GM12878 (cell line): ENCODE results near the gene CPEB3. TPM values are rescaled to one million over a fixed set of nuclear protein-coding genes. Genes with fewer than 3 reads are reported as not detected.

ENCODE experiments used
- CBX3 ChIP-seq: fragments of 200-600 bp; sonication (generic); IDR thresholded peaks from 2 replicates; pipeline ENCODE4 v1.6.1; 2016; ENCODE audit warnings: low read depth, borderline replicate concordance
- CREB1 ChIP-seq: IDR thresholded peaks from 2 replicates; pipeline ENCODE4 v1.6.1; 2012; ENCODE audit warnings: low read depth, mild to moderate bottlenecking, inconsistent platforms
- CREM ChIP-seq: IDR thresholded peaks from 2 replicates; pipeline ENCODE4 v1.6.1; 2014; ENCODE audit warnings: antibody characterized with exemption, low read depth
- EGR1 ChIP-seq, 2 experiments: IDR thresholded peaks; 1 replicate in 1 of 2; 2 replicates in 1 of 2; pipeline ENCODE4 v1.6.1; 2011 to 2012; ENCODE audit warnings: low read depth in 2 of 2, low read length in 2 of 2, borderline replicate concordance in 1 of 2, mild to moderate bottlenecking in 1 of 2, moderate library complexity in 1 of 2
- ETV6 ChIP-seq, 2 experiments: fragments of 450-650 bp in 1 of 2; IDR thresholded peaks in 1 of 2; conservative IDR thresholded peaks in 1 of 2; 2 replicates each; pipeline ENCODE4 v1.6.1; 2014; ENCODE audit warnings: antibody characterized with exemption in 1 of 2, borderline replicate concordance in 1 of 2, low read depth in 1 of 2, mild to moderate bottlenecking in 1 of 2, moderate library complexity in 1 of 2
- HDAC6 ChIP-seq: fragments of 200-600 bp; sonication (generic); IDR thresholded peaks from one replicate; pipeline ENCODE4 v1.8.0; 2017; ENCODE audit warnings: antibody characterized with exemption; ENCODE audit not compliant: unreplicated experiment
- LARP7 ChIP-seq: fragments of 450-650 bp; IDR thresholded peaks from 2 replicates; pipeline ENCODE4 v1.6.1; 2017; ENCODE audit warnings: mild to moderate bottlenecking
- MEF2B ChIP-seq: fragments of 450-650 bp; IDR thresholded peaks from 2 replicates; pipeline ENCODE4 v1.6.1; 2018; ENCODE audit warnings: mild to moderate bottlenecking, moderate library complexity; ENCODE audit not compliant: partially characterized antibody, poor library complexity, severe bottlenecking
- MLLT1 ChIP-seq: fragments of 450-650 bp; IDR thresholded peaks from 2 replicates; pipeline ENCODE4 v1.6.1; 2016; ENCODE audit warnings: mild to moderate bottlenecking
- MTA2 ChIP-seq: fragments of 450-650 bp; IDR thresholded peaks from 2 replicates; pipeline ENCODE4 v1.6.1; 2016; ENCODE audit warnings: low read depth, mild to moderate bottlenecking, moderate library complexity
- MXI1 ChIP-seq: fragments of 150-350 bp; IDR thresholded peaks from 2 replicates; pipeline ENCODE4 v1.6.1; 2011; ENCODE audit warnings: low read depth, mild to moderate bottlenecking, inconsistent platforms, low read length, improper control_type of control experiment
- PRDM15 ChIP-seq: fragments of 450-650 bp; formaldehyde crosslinking; IDR thresholded peaks from 2 replicates; pipeline ENCODE4 v1.4.0; 2020; ENCODE audit warnings: mild to moderate bottlenecking, moderate library complexity
- RAD51 ChIP-seq: fragments of 450-650 bp; IDR thresholded peaks from 2 replicates; pipeline ENCODE4 v1.6.1; 2016; ENCODE audit warnings: moderate library complexity, mild to moderate bottlenecking, inconsistent platforms
- SMAD1 ChIP-seq: fragments of 450-650 bp; IDR thresholded peaks from 2 replicates; pipeline ENCODE4 v1.6.1; 2018; ENCODE audit warnings: mild to moderate bottlenecking, low read depth; ENCODE audit not compliant: partially characterized antibody
- SMAD5 ChIP-seq: IDR thresholded peaks from 2 replicates; pipeline ENCODE4 v1.6.1; 2016; ENCODE audit warnings: antibody characterized with exemption, low read depth
- SUPT20H ChIP-seq: IDR thresholded peaks from 2 replicates; pipeline ENCODE4 v1.6.1; 2011; ENCODE audit warnings: low read depth, mild to moderate bottlenecking, low read length, moderate library complexity, borderline replicate concordance; ENCODE audit not compliant: control insufficient read depth
- TAF1 ChIP-seq: IDR thresholded peaks from 2 replicates; pipeline ENCODE4 v1.6.1; 2011; ENCODE audit warnings: mild to moderate bottlenecking, low read depth, low read length, borderline replicate concordance
- TARDBP ChIP-seq: IDR thresholded peaks from 2 replicates; pipeline ENCODE4 v1.6.1; 2016; ENCODE audit warnings: borderline replicate concordance
- TCF7 ChIP-seq: IDR thresholded peaks from 2 replicates; pipeline ENCODE4 v1.6.1; 2014; ENCODE audit warnings: antibody characterized with exemption, borderline replicate concordance
- ZBTB4 ChIP-seq: fragments of 450-650 bp; formaldehyde crosslinking; IDR thresholded peaks from 2 replicates; pipeline ENCODE4 v1.4.0; 2022; ENCODE audit warnings: mild to moderate bottlenecking, moderate library complexity
- polyA plus RNA-seq, 11 experiments: library from polyadenylated mRNA; depleted of rRNA in 4 of 11; unstranded in 6 of 11; stranded (reverse) in 5 of 11; fragments of >200 nt; fragmentation: Nextera tagmentation in 4 of 11; fragmentation: Illumina TruSeq in 1 of 11; extraction: Ambion mirVana in 4 of 11; extraction: Trizol in 1 of 11; gene quantifications; 1 replicate in 1 of 11; 2 replicates in 10 of 11; pipeline versions ENCODE4 v1.2.1 to v1.2.3, GENCODE V29; 2011 to 2016; ENCODE audit warnings: inconsistent platforms in 2 of 11, missing spikeins in 2 of 11, low read depth in 1 of 11
- total RNA-seq, 4 experiments: library from RNA; depleted of rRNA in 3 of 4; stranded (reverse); fragments of >200 nt in 3 of 4; fragmentation: Illumina TruSeq in 1 of 4; extraction: Trizol in 1 of 4; gene quantifications; 2 replicates each; pipeline versions ENCODE4 v1.2.1 to v1.2.3, GENCODE V29; 2013 to 2021
- TF ChIP-seq, protein P1 (sequence below): IDR thresholded peaks from 2 replicates; pipeline ENCODE4 v1.6.1; 2012; ENCODE audit warnings: low read depth, low read length, improper control_type of control experiment

Gene CPEB3
- total and polyA plus RNA-seq, 10 of the 15 experiments (the other 5 are each of a cell fraction or from before 2014, with no cell fraction given) = 0.50 to 2.3 (median 1.2) TPM

DNA sequence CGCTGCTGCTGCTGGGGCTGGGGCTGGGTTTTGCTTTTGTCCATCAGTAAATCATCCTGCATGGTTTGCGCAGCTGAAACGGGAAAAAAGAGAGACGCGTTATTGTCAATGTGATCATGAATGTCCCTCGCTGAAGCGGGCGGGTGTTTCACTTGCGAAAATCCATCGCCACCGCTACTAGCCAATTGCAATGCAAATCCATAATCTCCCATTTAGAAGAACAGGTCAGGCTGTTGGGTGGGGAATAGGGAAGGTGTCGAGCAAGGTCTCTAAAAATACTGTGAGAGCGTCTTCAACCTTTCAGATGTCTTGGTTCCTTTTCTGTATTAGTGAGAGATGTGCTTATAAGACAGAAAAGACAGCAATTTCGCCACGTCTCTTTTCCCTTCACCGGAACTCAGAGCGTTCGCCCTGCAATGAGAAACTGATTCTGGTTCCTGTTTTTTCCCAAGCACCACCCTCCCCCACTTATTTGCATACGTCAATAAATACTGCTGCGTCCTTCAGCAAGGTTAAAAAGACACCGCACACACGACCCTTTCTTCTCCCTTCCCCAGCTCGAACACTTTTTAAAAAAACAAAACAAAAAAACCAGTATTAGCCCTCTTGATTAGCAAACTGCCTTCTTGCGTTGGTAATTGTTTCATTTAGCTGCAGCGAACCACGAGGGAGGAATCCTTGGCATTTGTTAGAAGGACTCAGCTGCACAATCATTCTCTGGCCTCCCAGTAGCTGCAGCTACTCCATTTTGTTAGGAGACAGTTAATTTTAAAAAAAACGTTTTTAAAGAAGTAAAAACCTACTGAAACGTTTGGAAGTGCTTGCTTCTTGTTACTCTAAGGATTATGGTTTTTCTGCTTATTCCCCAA lies 50.4 kb downstream of the CPEB3 start (continued):
- no peak; the same call in 1 of the 2 replicates for TF ChIP-seq MLLT1
- TF ChIP-seq TAF1 = peak; percentile 53; the same call in 1 of the 2 replicates
- TF ChIP-seq RAD51 = no peak
- TF ChIP-seq MTA2 = no peak
- TF ChIP-seq, protein P1, sequence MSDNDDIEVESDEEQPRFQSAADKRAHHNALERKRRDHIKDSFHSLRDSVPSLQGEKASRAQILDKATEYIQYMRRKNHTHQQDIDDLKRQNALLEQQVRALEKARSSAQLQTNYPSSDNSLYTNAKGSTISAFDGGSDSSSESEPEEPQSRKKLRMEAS = 0 out of 2 replicates have a peak, but pooled peaks have one; percentile 18
- no peak for TF ChIP-seq EGR1 (IDR thresholded peaks at IDR 0.05; ENCODE audit: borderline replicate concordance in 1 of 2, low read depth in 2 of 2, low read length in 2 of 2)
- TF ChIP-seq CBX3 = no peak
- TF ChIP-seq HDAC6 = no peak
- peak; percentile 83 for TF ChIP-seq MXI1
- 0 out of 2 replicates have a peak, but pooled peaks have one; percentile 43 for TF ChIP-seq CREM
- TF ChIP-seq SMAD5 = no peak
- TF ChIP-seq SMAD1 = peak; percentile 57
- no peak for TF ChIP-seq ETV6 (conservative IDR thresholded peaks at IDR 0.05 in 1 of 2, IDR thresholded peaks at IDR 0.05 in 1 of 2; ENCODE audit: borderline replicate concordance in 1 of 2, low read depth in 1 of 2)
- peak; percentile 57; the same call in 1 of the 2 replicates for TF ChIP-seq CREB1
- no peak for TF ChIP-seq PRDM15
- TF ChIP-seq SUPT20H = no peak
- TF ChIP-seq MEF2B = no peak
- no peak for TF ChIP-seq TCF7
- TF ChIP-seq LARP7 = no peak
- TF ChIP-seq TARDBP = no peak
- TF ChIP-seq ZBTB4 (CRISPR knock-in tag) = no peak
